ENCODE results near the gene IFITM1. TPM values are rescaled to one million over a fixed set of nuclear protein-coding genes. Genes with fewer than 3 reads are reported as not detected.

IFITM1 gene
- polyA plus RNA-seq, 3 donors, result 26.0 to 49.5 (median 36.3) TPM

DNA sequence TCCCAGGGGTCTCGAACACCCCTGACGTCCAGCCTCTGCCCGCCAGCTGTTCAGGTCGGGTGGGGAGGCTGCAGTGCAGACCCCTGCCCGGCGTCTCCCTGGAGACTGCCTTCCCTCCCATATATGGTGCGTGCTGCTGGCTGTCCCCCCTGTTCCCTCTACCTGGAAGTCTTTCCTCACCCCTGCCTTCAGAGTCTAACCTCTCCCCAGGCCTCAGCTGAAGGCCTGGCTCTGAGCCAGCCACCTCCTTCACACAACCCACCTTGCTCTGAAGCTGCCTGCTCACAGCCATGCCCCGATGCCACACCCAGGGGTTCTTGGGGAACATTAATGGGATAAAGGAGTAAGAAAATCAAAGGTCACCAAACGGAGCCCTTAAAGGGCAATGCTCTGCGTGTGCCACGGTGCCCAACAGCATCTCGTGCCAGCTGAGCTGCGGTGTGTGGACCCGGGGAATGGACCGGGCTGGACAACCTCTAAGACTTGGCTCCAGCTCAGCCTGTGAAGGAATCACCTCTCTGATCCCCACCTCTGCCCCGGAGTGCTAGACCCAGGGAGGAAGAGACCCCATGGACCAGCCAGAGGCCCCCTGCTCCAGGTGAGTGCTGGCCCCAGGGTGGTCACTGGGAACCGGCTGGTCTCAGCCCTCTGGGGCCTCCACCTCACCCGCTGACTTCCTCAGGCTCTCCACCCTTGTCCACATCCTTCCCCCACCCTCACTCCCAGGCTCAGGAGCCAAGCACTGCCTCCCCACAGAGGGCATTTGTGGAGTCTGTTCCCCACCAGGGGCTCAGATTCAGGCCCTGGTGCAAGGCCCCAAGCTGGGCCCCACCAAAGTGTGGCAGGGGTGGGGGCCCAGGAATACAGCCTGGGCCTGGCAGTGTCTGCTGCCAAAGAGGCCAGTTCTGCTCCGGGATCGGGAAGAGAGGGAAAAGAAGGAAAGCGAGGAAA is 35.6 kb upstream of the IFITM1 start, which contains the start of gene NLRP6:
Gene NLRP6 (plus strand): TSS at position 407 of the 951 bp plus-strand sequence. CDS start 163 bp downstream, at position 570.
- no peaks in the 10 kb centered on the region for H3K79me2 ChIP-seq (ENCODE audit: insufficient read depth, low read length)
- intact Hi-C loops (cut with micrococcal nuclease), result no loop called here
- peak within 1 kb of the TSS; percentile 67 for H2AFZ ChIP-seq (ENCODE audit: insufficient read depth, low read depth, low read length, poor library complexity, severe bottlenecking)
- Mint-ChIP-seq H3K4me1 (peaks cover 34% of the 10 kb centered on the region), H3K27ac (peak within 1 kb of the TSS in 2 of 7 donors; percentile 65 to 78), H3K4me3 (peak within 1 kb of the TSS; percentile 53 to 88), H3K9me3 (peaks cover 0 to 25% (median 18%) of the 10 kb centered on the region in 7 donors), H3K27me3 (ENCODE audit: low read depth in 3 of 3) (peaks cover 46 to 64% (median 50%) of the 10 kb centered on the region in 3 donors), H3K36me3 (peaks cover 14 to 16% of the 10 kb centered on the region in 2 donors)
- H3K4me3 ChIP-seq (replicated peaks in 1 of 3; ENCODE audit: low read depth in 2 of 3, low read length in 3 of 3), result peak within 1 kb of the TSS in 1 of 3 experiments; percentile 61
- peaks cover 40 to 52% of the 10 kb centered on the region in 2 donors for H3K27me3 ChIP-seq (ENCODE audit: control insufficient read depth in 2 of 2, insufficient read depth in 2 of 2, low read length in 2 of 2)
- H3K9ac ChIP-seq (ENCODE audit: insufficient read depth, low read length, poor library complexity, severe bottlenecking), result no peak within 1 kb of the TSS
- peaks cover 5% of the 10 kb centered on the region for H4K20me1 ChIP-seq (ENCODE audit: insufficient read depth, low read length)
- DNase-seq, result peak in 1 of 3 donors; percentile 2
- peak within 1 kb of the TSS; percentile 68 for H3K4me2 ChIP-seq (replicated peaks; ENCODE audit: extremely low read depth, low read length, poor library complexity, severe bottlenecking)
- no peak within 1 kb of the TSS for H3K27ac ChIP-seq (ENCODE audit: low read depth in 1 of 2, low read length in 2 of 2)
- 93% methylated on average over 16 of the region's 21 CpGs for WGBS (ENCODE audit: insufficient coverage)
- peaks cover 0 to 15% of the 10 kb centered on the region in 2 donors for H3K9me3 ChIP-seq (replicated peaks in 1 of 2; ENCODE audit: control insufficient read depth in 1 of 2, insufficient read depth in 1 of 2, low read length in 2 of 2)
- H3K4me1 ChIP-seq (ENCODE audit: control insufficient read depth in 1 of 2, insufficient read depth in 2 of 2, low read length in 2 of 2), result peaks cover 34 to 48% of the 10 kb centered on the region in 2 donors
- H3K36me3 ChIP-seq (replicated peaks in 1 of 2; ENCODE audit: control insufficient read depth in 1 of 2, insufficient read depth in 2 of 2, low read length in 2 of 2), result no peaks in the 10 kb centered on the region
- TF ChIP-seq, protein P1, sequence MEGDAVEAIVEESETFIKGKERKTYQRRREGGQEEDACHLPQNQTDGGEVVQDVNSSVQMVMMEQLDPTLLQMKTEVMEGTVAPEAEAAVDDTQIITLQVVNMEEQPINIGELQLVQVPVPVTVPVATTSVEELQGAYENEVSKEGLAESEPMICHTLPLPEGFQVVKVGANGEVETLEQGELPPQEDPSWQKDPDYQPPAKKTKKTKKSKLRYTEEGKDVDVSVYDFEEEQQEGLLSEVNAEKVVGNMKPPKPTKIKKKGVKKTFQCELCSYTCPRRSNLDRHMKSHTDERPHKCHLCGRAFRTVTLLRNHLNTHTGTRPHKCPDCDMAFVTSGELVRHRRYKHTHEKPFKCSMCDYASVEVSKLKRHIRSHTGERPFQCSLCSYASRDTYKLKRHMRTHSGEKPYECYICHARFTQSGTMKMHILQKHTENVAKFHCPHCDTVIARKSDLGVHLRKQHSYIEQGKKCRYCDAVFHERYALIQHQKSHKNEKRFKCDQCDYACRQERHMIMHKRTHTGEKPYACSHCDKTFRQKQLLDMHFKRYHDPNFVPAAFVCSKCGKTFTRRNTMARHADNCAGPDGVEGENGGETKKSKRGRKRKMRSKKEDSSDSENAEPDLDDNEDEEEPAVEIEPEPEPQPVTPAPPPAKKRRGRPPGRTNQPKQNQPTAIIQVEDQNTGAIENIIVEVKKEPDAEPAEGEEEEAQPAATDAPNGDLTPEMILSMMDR (IDR thresholded peaks at IDR 0.05), result no peak
